GM21825 (cell line): ENCODE results near the gene ANKLE1.

Source experiments
- ATAC-seq: cut with Tn5 transposase; IDR thresholded peaks from one replicate; pipeline ENCODE4 v1.9.1; 2021; ENCODE audit warnings: mild to moderate bottlenecking, moderate library complexity; ENCODE audit not compliant: unreplicated experiment

ANKLE1 gene

DNA sequence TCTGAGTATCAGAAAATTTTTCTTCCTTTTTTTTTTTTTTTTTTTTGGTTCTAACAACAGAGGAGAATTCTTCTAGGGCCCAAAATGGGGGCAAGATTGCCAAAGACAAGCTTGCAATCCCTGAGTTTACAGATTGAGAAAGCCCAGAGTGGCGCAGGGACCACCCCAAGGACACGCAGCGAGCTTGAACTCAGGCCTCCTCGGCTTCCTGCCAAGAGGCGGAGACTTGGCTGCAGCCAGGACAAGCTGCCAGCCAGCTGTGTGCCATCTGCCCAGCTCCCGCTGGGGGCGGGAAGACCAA lies 23.5 kb downstream of the ANKLE1 start:
- ATAC-seq, result no peak

DNA sequence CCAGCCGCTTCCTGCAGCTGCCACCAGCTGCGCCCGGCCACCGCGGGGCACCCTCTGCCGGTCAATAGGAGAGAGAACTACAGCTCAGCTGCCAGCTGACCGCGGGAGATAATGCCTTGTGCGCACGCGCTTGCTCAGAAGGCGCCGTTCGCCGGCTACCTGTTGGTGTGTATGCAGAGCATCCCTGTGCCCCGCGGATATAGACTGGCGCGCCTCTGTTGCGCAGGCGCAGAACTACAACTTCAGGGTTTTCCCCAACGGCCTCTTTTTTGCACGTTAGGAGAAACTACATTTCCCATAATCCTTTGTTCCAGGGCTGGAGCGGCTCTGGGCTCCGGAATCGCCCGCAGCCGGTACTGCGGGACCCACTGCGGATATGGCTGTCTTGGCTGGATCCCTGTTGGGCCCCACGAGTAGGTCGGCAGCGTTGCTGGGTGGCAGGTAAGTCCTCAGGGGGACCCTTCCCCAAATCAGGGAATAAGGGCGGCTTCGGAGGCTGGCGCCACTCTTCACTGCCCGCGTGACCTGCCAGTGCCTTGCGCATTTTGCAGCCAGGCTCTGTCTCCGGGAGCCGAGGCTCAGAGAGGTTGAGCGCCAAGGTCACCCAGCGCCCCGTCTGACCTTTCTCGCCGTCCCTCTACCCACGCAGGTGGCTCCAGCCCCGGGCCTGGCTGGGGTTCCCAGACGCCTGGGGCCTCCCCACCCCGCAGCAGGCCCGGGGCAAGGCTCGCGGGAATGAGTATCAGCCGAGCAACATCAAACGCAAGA lies 24.0 kb downstream of the ANKLE1 start, which contains the start of gene MRPL34:
MRPL34 (plus strand) TSS at position 356 of the 768 bp plus-strand sequence; CDS start at position 377, 21 bp downstream.
- ATAC-seq, result peak; percentile 57

DNA sequence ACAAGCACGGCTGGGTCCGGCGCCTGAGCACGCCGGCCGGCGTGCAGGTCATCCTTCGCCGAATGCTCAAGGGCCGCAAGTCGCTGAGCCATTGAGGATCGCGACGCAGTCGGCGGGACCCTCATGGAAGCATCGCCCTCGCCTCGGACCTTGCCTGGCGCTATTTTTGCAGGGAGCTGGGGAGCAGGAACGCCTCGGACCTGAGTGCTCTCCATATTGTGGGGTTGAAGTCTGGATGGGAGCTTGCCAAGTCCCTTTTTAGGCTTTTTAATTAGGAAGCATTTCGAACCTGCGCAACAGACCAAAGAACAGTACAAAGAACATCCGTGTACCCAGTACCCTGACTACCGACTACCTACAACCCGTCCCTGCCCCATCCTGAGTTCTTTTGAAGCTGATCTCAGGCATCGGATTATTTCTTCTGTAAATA lies 24.6 kb downstream of the ANKLE1 start:
- ATAC-seq, result no peak

GRCh38 chr19:17307876-17308377 lies 26.2 kb downstream of the ANKLE1 start:
- ATAC-seq, result no peak

- ATAC-seq, result peak; percentile 42
These were observed 27.7 kb downstream of the ANKLE1 start, which contains the start of gene DDA1 for GRCh38 chr19:17309198-17309964. DDA1 (plus strand) TSS chr19:17309563; CDS start chr19:17309655, 92 bp downstream.

DNA sequence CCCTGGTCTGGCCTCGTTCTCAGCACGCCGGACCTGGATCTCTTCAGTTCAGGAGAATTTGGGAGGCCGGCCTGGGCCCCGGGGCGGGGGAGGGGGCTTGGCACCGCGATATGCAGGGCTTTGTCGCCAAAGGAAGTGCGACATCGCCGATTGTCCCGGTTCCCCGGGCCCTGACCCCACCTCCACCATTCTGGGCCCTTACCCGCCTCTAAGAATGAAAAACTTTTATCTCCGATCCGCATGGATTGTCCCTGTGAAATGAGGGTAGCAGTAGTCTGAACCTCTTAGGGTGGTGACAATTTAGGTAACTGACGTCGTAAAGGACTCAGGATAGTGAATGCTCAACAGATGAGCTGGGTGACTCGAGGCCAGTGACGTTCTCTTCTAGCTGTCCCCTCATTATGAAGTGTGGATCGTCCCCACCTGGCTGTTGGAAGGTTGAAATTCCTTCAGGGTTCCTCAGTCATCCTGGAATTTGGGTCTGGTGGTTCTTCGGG lies 28.3 kb downstream of the ANKLE1 start:
- ATAC-seq, result no peak

GRCh38 chr19:17311455-17312188 lies 29.9 kb downstream of the ANKLE1 start:
- no peak for ATAC-seq

- ATAC-seq, result no peak
These were observed 30.8 kb downstream of the ANKLE1 start for GRCh38 chr19:17312189-17313113.

- no peak for ATAC-seq
These were observed 32.4 kb downstream of the ANKLE1 start for GRCh38 chr19:17314007-17314593.

- no peak for ATAC-seq
These were observed 37.3 kb downstream of the ANKLE1 start for GRCh38 chr19:17318966-17319365.

GRCh38 chr19:17319473-17320238 lies 38.0 kb downstream of the ANKLE1 start:
- no peak for ATAC-seq

DNA sequence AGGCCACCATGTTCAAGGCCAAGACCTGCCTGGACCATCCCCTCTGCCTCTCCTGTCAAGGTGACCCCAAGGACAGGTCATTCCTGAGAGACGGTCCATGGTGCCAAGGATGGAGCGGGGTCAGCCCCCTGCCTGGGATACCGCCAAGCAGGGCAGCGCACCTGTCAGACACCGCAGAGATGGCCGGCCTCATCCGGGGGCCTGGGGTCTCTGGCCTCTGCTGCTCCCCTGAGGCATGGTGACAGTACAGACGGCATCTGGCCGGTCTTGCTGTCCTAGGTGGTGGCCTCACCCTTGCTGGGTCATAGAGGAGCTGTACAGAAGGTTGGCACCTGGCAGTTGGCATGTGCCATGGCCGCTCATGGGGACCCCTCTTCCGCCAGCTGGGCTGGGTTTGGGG lies 38.7 kb downstream of the ANKLE1 start:
- ATAC-seq, result no peak

- ATAC-seq, result no peak
These were observed 40.2 kb downstream of the ANKLE1 start for GRCh38 chr19:17321655-17322489.

DNA sequence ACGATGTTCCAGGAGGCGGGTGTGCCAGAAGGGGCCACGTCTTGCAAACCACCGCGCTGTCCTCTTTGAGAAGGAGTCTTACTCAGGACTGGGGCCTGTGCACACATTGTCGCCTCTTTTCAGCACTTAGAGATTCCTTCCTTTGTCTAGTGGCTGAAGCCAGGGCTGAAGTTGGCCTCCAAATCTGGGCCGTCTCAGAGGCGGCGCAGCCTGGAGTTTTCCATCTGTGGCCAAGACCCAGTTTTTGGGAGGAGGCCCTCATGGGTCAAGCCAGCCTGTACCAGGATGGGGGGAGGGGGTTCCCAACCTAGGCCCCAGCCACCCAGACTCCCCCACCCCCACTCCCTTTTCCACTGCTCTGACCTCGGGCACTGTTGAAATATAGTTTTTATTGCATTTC lies 41.2 kb downstream of the ANKLE1 start:
- ATAC-seq, result no peak

DNA sequence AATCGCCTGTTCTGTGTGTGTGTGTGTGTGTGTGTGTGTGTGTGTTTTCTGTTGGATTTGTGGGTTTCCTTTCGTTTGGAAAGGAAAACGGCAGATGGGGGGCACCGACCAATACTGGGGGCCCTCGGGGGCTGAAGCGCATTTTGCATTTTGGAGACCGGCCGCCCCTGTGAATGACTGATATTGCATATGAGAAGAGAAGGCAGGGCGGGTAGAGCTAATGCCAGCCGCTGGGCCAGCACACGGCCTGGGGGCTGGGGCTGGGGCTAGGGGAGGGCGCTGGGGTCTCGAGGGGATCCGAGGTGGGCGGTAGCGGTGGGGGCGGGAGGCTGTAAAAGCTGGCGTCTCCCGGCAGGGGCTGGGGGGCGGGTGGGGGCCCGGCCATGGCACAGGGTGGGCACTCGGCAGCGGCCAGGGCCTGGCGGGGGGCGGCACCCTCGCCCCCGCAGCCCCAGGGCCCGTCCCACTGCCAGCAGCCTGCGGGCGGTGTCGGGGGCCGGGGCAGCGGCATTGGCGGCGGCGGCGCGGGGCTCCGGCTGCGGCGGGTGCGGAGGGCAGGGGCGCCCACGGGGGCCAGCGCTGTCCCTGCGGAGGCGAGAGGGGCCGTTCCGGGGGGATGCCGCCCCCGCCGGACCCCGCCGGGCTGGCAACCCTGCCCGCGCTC lies 41.7 kb downstream of the ANKLE1 start:
- ATAC-seq, result no peak

DNA sequence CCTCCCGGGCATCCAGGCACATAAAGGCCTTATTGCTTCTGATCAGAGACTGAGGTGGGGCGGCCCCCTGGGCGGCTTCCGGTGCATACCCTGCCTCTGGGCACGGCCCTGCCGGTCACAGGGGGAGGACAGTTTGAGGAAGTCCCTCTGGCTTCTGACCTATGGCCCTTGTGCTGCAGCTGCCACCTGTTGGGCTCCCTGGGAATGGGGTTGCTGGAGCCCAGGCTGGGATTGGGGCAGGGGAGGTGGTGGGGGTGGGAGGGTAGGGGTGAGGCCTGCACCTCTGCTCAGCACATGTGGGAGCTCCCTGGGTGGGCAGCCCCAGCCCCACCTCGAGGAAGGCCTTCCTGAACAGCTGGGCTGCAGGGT lies 42.2 kb downstream of the ANKLE1 start:
- ATAC-seq, result no peak

GRCh38 chr19:17324357-17325114 lies 42.8 kb downstream of the ANKLE1 start:
- no peak for ATAC-seq
